AG09309 (cell line): ENCODE results near the gene HHEX.

Experiments
- DNase-seq: peaks from one replicate; pipeline ENCODE4 v3.0.0-alpha.2; 2010; ENCODE audit warnings: low read depth
- H3K4me3 ChIP-seq: 2 replicates; pipeline ENCODE4 v1.5.1; 2011; ENCODE audit warnings: mild to moderate bottlenecking, low read depth, low read length, moderate library complexity; ENCODE audit not compliant: control insufficient read depth
- CTCF ChIP-seq: IDR thresholded peaks from 2 replicates; pipeline ENCODE4 v1.5.1; 2011; ENCODE audit warnings: mild to moderate bottlenecking, low read depth, low read length, inconsistent platforms; ENCODE audit not compliant: insufficient read depth, control insufficient read depth; ENCODE audit errors: missing control alignments

HHEX gene

GRCh38 chr10:92719991-92720830, 30.5 kb downstream of the HHEX start:
- DNase-seq = no peak
- no peak overlapping the region for H3K4me3 ChIP-seq
- TF ChIP-seq CTCF = no peak

- DNase-seq = no peak
- no peak for TF ChIP-seq CTCF
- no peak overlapping the region for H3K4me3 ChIP-seq
Measured at GRCh38 chr10:92720831-92721165, 31.0 kb downstream of the HHEX start.

- TF ChIP-seq CTCF = no peak
- no peak for DNase-seq
Measured at GRCh38 chr10:92722349-92722748, 32.6 kb downstream of the HHEX start.

GRCh38 chr10:92727141-92727540, 37.4 kb downstream of the HHEX start:
- no peak overlapping the region for H3K4me3 ChIP-seq
- no peak for TF ChIP-seq CTCF
- DNase-seq = no peak

More at GRCh38 chr10:92722349-92722748, 32.6 kb downstream of the HHEX start:
- no peak overlapping the region for H3K4me3 ChIP-seq

GRCh38 chr10:92727550-92727949, 37.8 kb downstream of the HHEX start:
- TF ChIP-seq CTCF = no peak
- H3K4me3 ChIP-seq = no peak overlapping the region
- no peak for DNase-seq

GRCh38 chr10:92729886-92730285, 40.1 kb downstream of the HHEX start:
- H3K4me3 ChIP-seq = no peak overlapping the region
- TF ChIP-seq CTCF = no peak
- no peak for DNase-seq
